HG03066 (cell line): Measurements from ENCODE around the gene AQP6.

Experiments used
- ATAC-seq: cut with Tn5 transposase; IDR thresholded peaks from one replicate; pipeline ENCODE4 v1.9.1; 2021; ENCODE audit warnings: low read depth; ENCODE audit not compliant: unreplicated experiment

AQP6 gene

GRCh38 chr12:49967777-49968250, 4.9 kb upstream of the AQP6 start:
- peak; percentile 23 for ATAC-seq

- ATAC-seq = no peak
These were observed 4.3 kb upstream of the AQP6 start for GRCh38 chr12:49968471-49968870.

- no peak for ATAC-seq
These were observed 3.7 kb upstream of the AQP6 start for GRCh38 chr12:49969027-49969426.

GRCh38 chr12:49969651-49970429, 2.9 kb upstream of the AQP6 start:
- ATAC-seq = no peak

GRCh38 chr12:49970658-49971057, 2.1 kb upstream of the AQP6 start:
- ATAC-seq = no peak

GRCh38 chr12:49971141-49971540, 1.6 kb upstream of the AQP6 start:
- ATAC-seq = no peak

GRCh38 chr12:49972129-49972528, 618 bp upstream of the AQP6 start:
- ATAC-seq = no peak

- no peak for ATAC-seq
These were observed 649 bp downstream of the AQP6 start for GRCh38 chr12:49973361-49973830.

- no peak for ATAC-seq
These were observed 1.5 kb downstream of the AQP6 start for GRCh38 chr12:49974231-49974675.

GRCh38 chr12:49974677-49975317, 2.0 kb downstream of the AQP6 start:
- no peak for ATAC-seq

GRCh38 chr12:49975318-49975761, 2.6 kb downstream of the AQP6 start:
- ATAC-seq = no peak

- ATAC-seq = no peak
These were observed 3.8 kb downstream of the AQP6 start for GRCh38 chr12:49976557-49976956.

- no peak for ATAC-seq
These were observed 5.4 kb downstream of the AQP6 start for GRCh38 chr12:49978125-49978524.

GRCh38 chr12:49979016-49979586, 6.4 kb downstream of the AQP6 start:
- no peak for ATAC-seq

- ATAC-seq = no peak
These were observed 7.0 kb downstream of the AQP6 start for GRCh38 chr12:49979791-49980190.

- no peak for ATAC-seq
These were observed 8.0 kb downstream of the AQP6 start for GRCh38 chr12:49980501-49981349.

GRCh38 chr12:49982246-49983087, 9.7 kb downstream of the AQP6 start:
- ATAC-seq = no peak

GRCh38 chr12:49983892-49984291, 11.1 kb downstream of the AQP6 start:
- ATAC-seq = no peak

GRCh38 chr12:49984476-49985359, 12.0 kb downstream of the AQP6 start:
- no peak for ATAC-seq
